HepG2 (cell line): ENCODE data around the gene CHTF8. TPM values are rescaled to one million over a fixed set of nuclear protein-coding genes. Genes with fewer than 3 reads are reported as not detected.
A peak's percentile ranks its signal among the peaks of the same experiment; 100 is the strongest.

ENCODE experiments used
- ATAC-seq: fragments of 200-7000 bp; cut with Tn5 transposase; 3 replicates; pipeline ENCODE4 v1.9.1; 2020; ENCODE audit warnings: mild to moderate bottlenecking, moderate library complexity
- BruUV-seq: library from RNA; stranded (reverse); fragments of 400-500 nt; replicated peaks from 2 replicates; lab custom pipeline; 2021; lab: Mats Ljungman, UMichigan
- CTCF ChIA-PET: fragments of 300-600 bp; formaldehyde crosslinking; extraction: SDS; loops from one replicate; lab custom pipeline; 2021; ENCODE audit warnings: low total read pairs, inconsistent platforms, low intra/inter-chr PET ratio; lab: Yijun Ruan, JAX
- POLR2A ChIA-PET: fragments of 350-600 bp; sonication (Branson Sonifier 250); formaldehyde crosslinking; loops from one replicate; lab custom pipeline; 2020; ENCODE audit warnings: antibody characterized with exemption, inconsistent platforms; lab: Yijun Ruan, JAX
- DNase-seq: peaks from one replicate; pipeline ENCODE4 v3.0.0-alpha.2; 2015; ENCODE audit warnings: low spot score
- FAIRE-seq: peaks from 3 replicates; lab custom pipeline; 2011; peaks lifted over from hg19 to GRCh38; lab: Jason Lieb, UNC
- H2AFZ ChIP-seq: one replicate; pipeline ENCODE4 v1.6.1; 2011; ENCODE audit warnings: low read length, inconsistent platforms
- H3K27ac ChIP-seq: fragments of 300-600 bp; 3 replicates; pipeline ENCODE4 v1.8.0; 2011; ENCODE audit warnings: mixed run types, mild to moderate bottlenecking, mixed read lengths, low read length, inconsistent platforms; ENCODE audit not compliant: insufficient read depth; ENCODE audit errors: extremely low read length
- H3K27me3 ChIP-seq, 2 experiments: fragments of 200-600 bp in 1 of 2; 2 replicates in 1 of 2; 3 replicates in 1 of 2; pipeline versions ENCODE4 v1.6.0 to v1.8.0; 2011; ENCODE audit warnings: low read length in 2 of 2, mild to moderate bottlenecking in 2 of 2, moderate library complexity in 2 of 2, inconsistent platforms in 1 of 2; ENCODE audit not compliant: insufficient read depth in 2 of 2, control insufficient read depth in 1 of 2
- H3K36me3 ChIP-seq, 2 experiments: fragments of 200-600 bp in 1 of 2; replicated peaks in 1 of 2; 2 replicates in 1 of 2; 3 replicates in 1 of 2; pipeline versions ENCODE4 v1.5.1 to v1.8.0; 2011; ENCODE audit warnings: low read length in 2 of 2, inconsistent platforms in 1 of 2; ENCODE audit not compliant: insufficient read depth in 2 of 2, control insufficient read depth in 1 of 2
- H3K4me1 ChIP-seq: 2 replicates; pipeline ENCODE4 v1.5.1; 2012; ENCODE audit warnings: low read length, inconsistent platforms; ENCODE audit not compliant: insufficient read depth
- H3K4me2 ChIP-seq: 2 replicates; pipeline ENCODE4 v1.6.0; 2011; ENCODE audit warnings: low read depth, low read length, inconsistent platforms
- H3K4me3 ChIP-seq, 3 experiments: fragments of 200-600 bp in 1 of 3; sonication (generic), shearing (Covaris generic) in 1 of 3; replicated peaks in 1 of 3; 2 replicates each; pipeline ENCODE4 v1.5.1; 2011 to 2016; ENCODE audit warnings: low read length in 3 of 3, inconsistent platforms in 2 of 3, low read depth in 2 of 3, mild to moderate bottlenecking in 2 of 3, control low read depth in 1 of 3, mixed read lengths in 1 of 3; ENCODE audit not compliant: insufficient read depth in 1 of 3
- H3K79me2 ChIP-seq: one replicate; pipeline ENCODE4 v1.6.1; 2011; ENCODE audit warnings: low read length, inconsistent platforms; ENCODE audit not compliant: insufficient read depth
- H3K9ac ChIP-seq: 2 replicates; pipeline ENCODE4 v1.6.0; 2011; ENCODE audit warnings: mild to moderate bottlenecking, low read depth, low read length, inconsistent platforms; ENCODE audit not compliant: insufficient read depth
- H3K9me3 ChIP-seq: 2 replicates; pipeline ENCODE4 v1.5.1; 2012; ENCODE audit warnings: mild to moderate bottlenecking, low read length
- H4K20me1 ChIP-seq: 2 replicates; pipeline ENCODE4 v1.6.0; 2011; ENCODE audit warnings: inconsistent platforms, mild to moderate bottlenecking, low read length, moderate library complexity; ENCODE audit not compliant: insufficient read depth
- AKAP8 ChIP-seq: sonication (generic); formaldehyde crosslinking; IDR thresholded peaks from 2 replicates; pipeline ENCODE4 v1.5.1; 2020; ENCODE audit warnings: mild to moderate bottlenecking, missing genetic modification reagents
- CEBPB ChIP-seq: IDR thresholded peaks from 2 replicates; pipeline ENCODE4 v1.6.1; 2011; ENCODE audit warnings: low read depth, low read length, improper control_type of control experiment, borderline replicate concordance
- GATAD2A ChIP-seq: IDR thresholded peaks from 2 replicates; pipeline ENCODE4 v1.6.1; 2016
- IKZF1 ChIP-seq: fragments of 450-650 bp; IDR thresholded peaks from 2 replicates; pipeline ENCODE4 v1.7.1; 2016
- MAFF ChIP-seq: IDR thresholded peaks from 2 replicates; pipeline ENCODE4 v1.6.1; 2011; ENCODE audit warnings: low read depth, low read length, improper control_type of control experiment
- PHF21A ChIP-seq: sonication (generic); formaldehyde crosslinking; IDR thresholded peaks from 2 replicates; pipeline ENCODE4 v1.5.0; 2020; ENCODE audit warnings: mild to moderate bottlenecking, missing genetic modification reagents
- ZFP62 ChIP-seq: sonication (generic); formaldehyde crosslinking; IDR thresholded peaks from 2 replicates; pipeline ENCODE4 v1.4.0; 2020; ENCODE audit warnings: missing genetic modification reagents
- ZNF335 ChIP-seq: sonication (generic); formaldehyde crosslinking; IDR thresholded peaks from 2 replicates; pipeline ENCODE4 v1.4.0; 2020; ENCODE audit warnings: missing genetic modification reagents
- ZNF441 ChIP-seq: sonication (generic); formaldehyde crosslinking; IDR thresholded peaks from 2 replicates; pipeline ENCODE4 v1.7.0; 2021; ENCODE audit warnings: missing genetic modification reagents, borderline replicate concordance
- ZNF496 ChIP-seq: sonication (generic); formaldehyde crosslinking; IDR thresholded peaks from 2 replicates; pipeline ENCODE4 v1.8.1; 2023; ENCODE audit warnings: mild to moderate bottlenecking, moderate library complexity, missing genetic modification reagents; ENCODE audit not compliant: insufficient replicate concordance
- ZNF567 ChIP-seq: sonication (generic); formaldehyde crosslinking; IDR thresholded peaks from 2 replicates; pipeline ENCODE4 v1.8.1; 2023; ENCODE audit warnings: mild to moderate bottlenecking, missing genetic modification reagents, borderline replicate concordance
- ZSCAN9 ChIP-seq: IDR thresholded peaks from 2 replicates; pipeline ENCODE4 v1.6.1; 2016; ENCODE audit warnings: borderline replicate concordance
- whole genome bisulfite sequencing: methylation state at CpG from one replicate; pipeline ENCODE4 v1.1.6; 2017; ENCODE audit warnings: low lambda C conversion rate; 5-methylcytosine and 5-hydroxymethylcytosine counted together
- in situ Hi-C: cut with HindIII; loops from 2 replicates; pipeline ENCODE4 v1.10.0; 2017; ENCODE audit warnings: low pct_unique_long_range_greater_than_20kb; ENCODE audit not compliant: extremely low pct_ligation_motif_present
- intact Hi-C: fragments of 100-400 bp; cut with micrococcal nuclease; formaldehyde crosslinking; loops from one replicate; pipeline ENCODE4 v1.10.0; 2022; ENCODE audit not compliant: unreplicated experiment
- polyA plus RNA-seq, 8 experiments: library from polyadenylated mRNA; depleted of rRNA in 3 of 8; stranded (reverse) in 7 of 8; unstranded in 1 of 8; fragments of >200 nt; fragmentation: Illumina TruSeq in 4 of 8; extraction: Trizol in 4 of 8; gene quantifications; 2 replicates each; pipeline versions ENCODE4 v1.2.1 to v1.2.3, GENCODE V29; 2011 to 2016; ENCODE audit warnings: low read depth in 4 of 8, missing spikeins in 1 of 8, mixed read lengths in 1 of 8; ENCODE audit not compliant: insufficient read depth in 1 of 8
- total RNA-seq, 5 experiments: library from RNA; depleted of rRNA; stranded (reverse); fragments of >200 nt; fragmentation: Illumina TruSeq; extraction: Trizol; gene quantifications; 2 replicates each; pipeline ENCODE4 v1.2.3, GENCODE V29; 2016; ENCODE audit warnings: low read depth in 1 of 5
- TF ChIP-seq, protein P1 (sequence below): conservative IDR thresholded peaks from 2 replicates; pipeline ENCODE4 v1.6.1; 2018; ENCODE audit warnings: missing genetic modification reagents
- TF ChIP-seq, protein P2 (sequence below), 2 experiments: sonication (generic) in 1 of 2; formaldehyde crosslinking in 1 of 2; IDR thresholded peaks; 2 replicates each; pipeline versions ENCODE4 v1.4.0 to v1.6.1; 2016 to 2020; ENCODE audit warnings: borderline replicate concordance in 1 of 2, low read depth in 1 of 2, mild to moderate bottlenecking in 1 of 2, missing genetic modification reagents in 1 of 2
- TF ChIP-seq, protein P3 (sequence below): sonication (generic); formaldehyde crosslinking; conservative IDR thresholded peaks from 2 replicates; pipeline ENCODE4 v1.4.0; 2020; ENCODE audit warnings: missing genetic modification reagents

The CHTF8 gene
- total and polyA plus RNA-seq, 2 of the 13 experiments (the other 11 are each of a cell fraction or from before 2014, with no cell fraction given), result 37.2 to 67.5 TPM

DNA sequence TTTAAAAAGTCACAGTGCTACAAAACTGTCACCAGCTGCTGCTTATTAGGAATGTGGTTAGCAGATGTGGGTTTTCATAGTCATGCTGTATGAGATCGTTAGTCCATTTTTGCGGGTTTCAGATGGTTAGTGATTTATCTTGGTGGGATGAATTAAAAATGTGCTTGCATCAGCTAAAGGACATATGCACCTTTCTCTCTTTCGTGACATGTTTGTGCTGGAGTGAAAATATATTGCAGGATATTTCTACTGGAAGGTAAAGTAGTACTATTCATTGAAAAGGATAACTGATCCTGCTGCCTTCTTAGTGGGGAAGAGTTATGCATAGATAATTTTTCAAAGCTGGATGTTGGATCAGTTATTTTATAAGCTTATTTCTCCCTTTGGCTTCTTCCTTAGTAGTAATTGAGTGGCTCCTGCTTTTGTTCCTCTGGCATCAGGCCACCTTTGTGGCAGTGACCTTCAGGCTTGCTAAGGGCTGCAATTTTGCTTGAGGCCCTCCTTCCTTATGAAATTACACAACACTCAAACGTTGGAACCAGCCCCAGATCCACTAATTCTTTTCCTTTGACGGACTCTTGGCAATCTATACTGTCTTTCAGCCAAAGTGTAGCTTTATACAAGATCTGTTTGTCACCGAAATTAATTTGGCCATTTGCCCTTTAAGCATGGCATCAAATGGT lies 47.1 kb upstream of the CHTF8 start:
- Histone ChIP-seq H3K27ac (no peak overlapping the region), H3K4me3 (no peak overlapping the region), H2AFZ (no peak overlapping the region), H3K9ac (no peak overlapping the region), H3K9me3 (no peaks in the 10 kb centered on the region), H3K79me2 (no peaks in the 10 kb centered on the region), H3K4me1 (peaks cover 24% of the 10 kb centered on the region), H3K27me3 (no peaks in the 10 kb centered on the region), H3K4me2 (no peak overlapping the region), H3K36me3 (no peaks in the 10 kb centered on the region; a peak in 1 of 5 replicates), H4K20me1 (no peaks in the 10 kb centered on the region)
- DNase-seq (peak; percentile 40), FAIRE-seq (no peak), ATAC-seq (peak; percentile 20; the same call in 1 of the 3 replicates)
- POLR2A ChIA-PET, result interaction anchor here (1.1 kb wide), 1 partner anchor 8 kb away, joined by 4 read pairs; no protein-coding TSS in a partner anchor
- WGBS, result 48% methylated on average over 6 of the region's 6 CpGs
- intact Hi-C loops, result no loop called here
- in situ Hi-C loops, result no loop called here
- BruUV-seq, result no TSS peak
- CTCF ChIA-PET, result no interaction called here
- TF ChIP-seq ZNF567 (CRISPR knock-in tag) (no peak), ZNF496 (no peak), ZSCAN9 (no peak), GATAD2A (peak; percentile 52; the same call in 1 of the 2 replicates), AKAP8 (CRISPR knock-in tag) (no peak), IKZF1 (no peak), ZNF441 (CRISPR knock-in tag) (no peak), MAFF (peak; percentile 63; the same call in 1 of the 2 replicates), PHF21A (no peak), CEBPB (peak; percentile 70), ZFP62 (CRISPR knock-in tag) (no peak), ZNF335 (CRISPR knock-in tag) (no peak)
- TF ChIP-seq, protein P1, sequence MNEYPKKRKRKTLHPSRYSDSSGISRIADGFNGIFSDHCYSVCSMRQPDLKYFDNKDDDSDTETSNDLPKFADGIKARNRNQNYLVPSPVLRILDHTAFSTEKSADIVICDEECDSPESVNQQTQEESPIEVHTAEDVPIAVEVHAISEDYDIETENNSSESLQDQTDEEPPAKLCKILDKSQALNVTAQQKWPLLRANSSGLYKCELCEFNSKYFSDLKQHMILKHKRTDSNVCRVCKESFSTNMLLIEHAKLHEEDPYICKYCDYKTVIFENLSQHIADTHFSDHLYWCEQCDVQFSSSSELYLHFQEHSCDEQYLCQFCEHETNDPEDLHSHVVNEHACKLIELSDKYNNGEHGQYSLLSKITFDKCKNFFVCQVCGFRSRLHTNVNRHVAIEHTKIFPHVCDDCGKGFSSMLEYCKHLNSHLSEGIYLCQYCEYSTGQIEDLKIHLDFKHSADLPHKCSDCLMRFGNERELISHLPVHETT (CRISPR knock-in tag), result no peak
- TF ChIP-seq, protein P2, sequence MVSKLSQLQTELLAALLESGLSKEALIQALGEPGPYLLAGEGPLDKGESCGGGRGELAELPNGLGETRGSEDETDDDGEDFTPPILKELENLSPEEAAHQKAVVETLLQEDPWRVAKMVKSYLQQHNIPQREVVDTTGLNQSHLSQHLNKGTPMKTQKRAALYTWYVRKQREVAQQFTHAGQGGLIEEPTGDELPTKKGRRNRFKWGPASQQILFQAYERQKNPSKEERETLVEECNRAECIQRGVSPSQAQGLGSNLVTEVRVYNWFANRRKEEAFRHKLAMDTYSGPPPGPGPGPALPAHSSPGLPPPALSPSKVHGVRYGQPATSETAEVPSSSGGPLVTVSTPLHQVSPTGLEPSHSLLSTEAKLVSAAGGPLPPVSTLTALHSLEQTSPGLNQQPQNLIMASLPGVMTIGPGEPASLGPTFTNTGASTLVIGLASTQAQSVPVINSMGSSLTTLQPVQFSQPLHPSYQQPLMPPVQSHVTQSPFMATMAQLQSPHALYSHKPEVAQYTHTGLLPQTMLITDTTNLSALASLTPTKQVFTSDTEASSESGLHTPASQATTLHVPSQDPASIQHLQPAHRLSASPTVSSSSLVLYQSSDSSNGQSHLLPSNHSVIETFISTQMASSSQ (IDR thresholded peaks at IDR 0.05; ENCODE audit: low read depth), result no peak
- TF ChIP-seq, protein P2 (CRISPR knock-in tag; IDR thresholded peaks at IDR 0.05; ENCODE audit: borderline replicate concordance), result no peak
- TF ChIP-seq, protein P3, sequence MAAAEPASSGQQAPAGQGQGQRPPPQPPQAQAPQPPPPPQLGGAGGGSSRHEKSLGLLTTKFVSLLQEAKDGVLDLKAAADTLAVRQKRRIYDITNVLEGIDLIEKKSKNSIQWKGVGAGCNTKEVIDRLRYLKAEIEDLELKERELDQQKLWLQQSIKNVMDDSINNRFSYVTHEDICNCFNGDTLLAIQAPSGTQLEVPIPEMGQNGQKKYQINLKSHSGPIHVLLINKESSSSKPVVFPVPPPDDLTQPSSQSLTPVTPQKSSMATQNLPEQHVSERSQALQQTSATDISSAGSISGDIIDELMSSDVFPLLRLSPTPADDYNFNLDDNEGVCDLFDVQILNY, result no peak
